ENCODE results near the gene CCDC149. TPM values are rescaled to one million over a fixed set of nuclear protein-coding genes. Genes with fewer than 3 reads are reported as not detected.

The CCDC149 gene
- total RNA-seq, 2 experiments from 2014 or later, result not detected

DNA sequence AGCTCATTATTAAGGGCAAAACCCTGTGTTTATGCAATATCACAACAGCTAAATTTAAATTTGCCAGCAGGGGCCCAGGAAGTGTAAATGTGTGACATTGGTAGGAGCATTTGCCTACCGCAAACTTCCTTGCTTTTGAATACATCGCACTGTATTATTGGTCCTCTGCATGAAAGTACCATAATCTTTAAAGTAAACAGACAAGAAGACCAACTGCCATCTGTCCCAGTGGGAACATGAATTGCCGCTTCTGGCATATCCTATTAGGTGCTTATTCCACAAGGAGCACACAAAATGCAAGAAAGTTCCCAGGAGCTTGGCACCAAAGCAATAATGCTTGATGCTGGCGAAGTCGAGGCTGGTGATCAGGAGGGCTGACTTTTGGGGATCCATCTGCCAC, 66.1 kb downstream of the CCDC149 start:
- H3K9me3 Mint-ChIP-seq (ENCODE audit: insufficient read depth), result no peaks in the 10 kb centered on the region
- H3K36me3 Mint-ChIP-seq (ENCODE audit: low read depth), result no peaks in the 10 kb centered on the region
- ChIA-PET CTCF (no interaction called here), POLR2A (no interaction called here)
- DNase-seq (no peak), ATAC-seq (no peak)
- H3K4me1 Mint-ChIP-seq (ENCODE audit: low read depth), result no peaks in the 10 kb centered on the region
- H3K27me3 Mint-ChIP-seq (ENCODE audit: low read depth), result no peaks in the 10 kb centered on the region
- no peak overlapping the region for H3K4me3 Mint-ChIP-seq
- H3K27ac Mint-ChIP-seq, result no peak overlapping the region

DNA sequence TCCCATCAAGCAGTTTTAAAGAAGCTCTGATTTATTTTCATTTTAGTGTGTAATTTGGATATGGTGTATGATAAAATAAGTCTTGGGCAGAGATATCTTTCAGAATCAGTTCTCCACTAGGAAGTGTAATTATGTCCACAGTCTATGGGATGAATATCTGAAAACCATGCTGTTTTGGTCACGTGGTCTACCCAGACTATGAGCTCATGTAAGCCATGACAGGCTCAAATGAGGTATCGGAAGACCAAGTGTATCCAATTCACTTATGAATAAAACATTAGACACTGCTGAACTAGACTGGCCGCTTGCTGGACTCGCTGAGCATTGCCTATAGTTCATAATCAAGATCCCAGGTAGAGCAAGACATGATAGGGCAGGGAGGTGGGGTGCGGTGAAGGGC, 66.9 kb downstream of the CCDC149 start:
- H3K27ac Mint-ChIP-seq, result no peak overlapping the region
- ChIA-PET CTCF (no interaction called here), POLR2A (no interaction called here)
- no peaks in the 10 kb centered on the region for H3K9me3 Mint-ChIP-seq (ENCODE audit: insufficient read depth)
- no peaks in the 10 kb centered on the region for H3K27me3 Mint-ChIP-seq (ENCODE audit: low read depth)
- H3K4me1 Mint-ChIP-seq (ENCODE audit: low read depth), result no peaks in the 10 kb centered on the region
- H3K36me3 Mint-ChIP-seq (ENCODE audit: low read depth), result no peaks in the 10 kb centered on the region
- no peak for DNase-seq
- ATAC-seq, result no peak
- no peak overlapping the region for H3K4me3 Mint-ChIP-seq

DNA sequence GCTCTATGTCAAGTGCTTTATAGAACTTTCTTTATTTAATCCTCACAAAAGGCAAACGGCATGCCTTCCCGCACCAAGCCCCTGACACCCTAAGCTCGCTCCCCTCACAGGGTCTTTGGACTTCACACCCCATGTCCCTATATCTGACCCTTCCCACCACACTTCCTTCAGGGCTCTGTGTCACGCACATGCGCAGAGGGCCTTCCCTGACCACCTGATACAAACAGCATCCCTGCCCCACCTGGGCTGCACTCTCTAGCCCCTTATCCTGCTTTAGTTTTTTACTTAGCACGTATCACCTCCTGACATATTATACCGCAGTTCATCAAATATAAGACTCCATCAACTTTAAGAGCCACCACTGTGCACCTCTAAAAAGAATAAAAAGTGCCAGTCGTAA, 67.7 kb downstream of the CCDC149 start:
- DNase-seq, result no peak
- CTCF ChIA-PET, result no interaction called here
- H3K9me3 Mint-ChIP-seq (ENCODE audit: insufficient read depth), result no peaks in the 10 kb centered on the region
- no peaks in the 10 kb centered on the region for H3K36me3 Mint-ChIP-seq (ENCODE audit: low read depth)
- POLR2A ChIA-PET, result no interaction called here
- H3K27me3 Mint-ChIP-seq (ENCODE audit: low read depth), result no peaks in the 10 kb centered on the region
- no peaks in the 10 kb centered on the region for H3K4me1 Mint-ChIP-seq (ENCODE audit: low read depth)
- ATAC-seq, result no peak
- no peak overlapping the region for H3K27ac Mint-ChIP-seq
- no peak overlapping the region for H3K4me3 Mint-ChIP-seq

DNA sequence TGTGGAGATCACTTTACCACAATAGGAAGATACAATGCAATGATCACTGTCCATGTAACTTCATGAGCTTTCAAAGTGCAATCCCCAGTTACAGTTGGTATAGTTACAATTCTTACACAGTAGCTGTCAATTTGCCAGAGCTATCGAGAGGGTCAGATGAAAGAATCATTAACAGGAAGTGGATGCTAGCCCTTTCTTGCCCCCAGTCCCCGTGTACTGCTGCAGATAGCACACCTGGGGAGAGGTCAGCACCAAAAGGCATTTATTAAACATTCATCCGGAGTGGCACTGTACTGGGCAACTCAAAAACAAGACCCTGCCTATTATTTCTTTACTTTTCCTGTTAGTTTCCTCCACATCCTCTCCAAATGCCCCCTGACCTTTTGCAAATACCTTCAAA, 69.7 kb downstream of the CCDC149 start:
- Mint-ChIP-seq H3K4me3 (no peak overlapping the region), H3K4me1 (ENCODE audit: low read depth) (no peaks in the 10 kb centered on the region), H3K27me3 (ENCODE audit: low read depth) (no peaks in the 10 kb centered on the region), H3K36me3 (ENCODE audit: low read depth) (no peaks in the 10 kb centered on the region), H3K27ac (no peak overlapping the region), H3K9me3 (ENCODE audit: insufficient read depth) (no peaks in the 10 kb centered on the region)
- ATAC-seq (no peak), DNase-seq (no peak)
- ChIA-PET POLR2A (no interaction called here), CTCF (no interaction called here)

DNA sequence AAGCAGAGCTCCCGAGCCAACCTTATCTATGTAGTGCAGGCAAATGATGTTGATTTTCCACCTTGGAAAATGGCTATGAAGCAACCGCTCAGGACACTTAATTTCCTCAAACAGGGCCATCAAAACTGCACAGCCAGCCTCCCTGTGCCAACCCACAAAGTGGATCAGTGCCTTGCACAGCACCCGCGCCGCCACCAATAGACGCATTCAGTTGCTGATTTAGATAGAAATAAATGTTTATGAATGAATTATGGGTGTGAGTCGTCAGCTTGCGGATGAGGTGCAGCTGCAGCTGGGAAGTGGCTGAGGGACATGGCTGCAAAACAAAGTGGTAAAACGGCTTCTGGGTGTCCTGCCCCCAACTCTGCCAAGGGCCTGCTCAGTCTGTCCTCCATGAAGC, 70.5 kb downstream of the CCDC149 start:
- Mint-ChIP-seq H3K36me3 (ENCODE audit: low read depth) (no peaks in the 10 kb centered on the region), H3K27ac (no peak overlapping the region), H3K27me3 (ENCODE audit: low read depth) (no peaks in the 10 kb centered on the region), H3K4me3 (no peak overlapping the region), H3K9me3 (ENCODE audit: insufficient read depth) (no peaks in the 10 kb centered on the region), H3K4me1 (ENCODE audit: low read depth) (no peaks in the 10 kb centered on the region)
- no peak for DNase-seq
- CTCF ChIA-PET, result no interaction called here
- ATAC-seq, result no peak
- POLR2A ChIA-PET, result no interaction called here

DNA sequence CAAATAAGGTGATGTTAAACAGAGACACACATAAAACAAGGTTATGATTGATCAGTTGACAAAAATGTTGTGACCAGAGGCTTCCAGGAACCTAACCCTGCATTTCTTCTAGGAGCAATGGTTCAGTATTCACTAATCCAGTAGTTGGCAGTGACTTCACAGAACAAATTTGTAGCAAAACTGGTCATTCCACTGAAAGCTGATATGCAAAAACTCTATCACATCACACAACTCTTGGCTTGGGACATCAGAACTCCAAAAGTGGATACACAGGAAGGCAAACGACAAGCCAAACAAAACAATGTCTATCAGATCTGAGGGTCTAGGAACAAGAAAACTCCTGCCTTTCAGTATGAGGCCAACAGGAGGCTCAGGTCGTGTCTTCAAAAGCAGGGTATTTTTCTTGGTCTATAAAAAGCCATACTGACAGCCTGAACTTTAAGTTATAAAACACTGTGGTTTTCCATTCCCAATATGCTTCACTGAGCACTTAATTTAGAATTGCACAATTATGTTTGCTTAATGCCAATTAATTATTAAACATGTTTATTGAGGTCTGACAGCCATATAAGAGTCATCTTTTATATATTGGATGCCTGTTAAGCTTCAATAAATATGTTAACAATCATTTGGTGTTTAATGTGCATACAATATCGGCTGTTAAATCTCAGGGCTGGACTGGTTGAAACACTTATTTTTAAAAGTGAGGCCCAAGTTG, 71.9 kb downstream of the CCDC149 start:
- ChIA-PET POLR2A (no interaction called here), CTCF (no interaction called here)
- no peaks in the 10 kb centered on the region for H3K4me1 Mint-ChIP-seq (ENCODE audit: low read depth)
- H3K27ac Mint-ChIP-seq, result no peak overlapping the region
- ATAC-seq (no peak), DNase-seq (no peak)
- no peak overlapping the region for H3K4me3 Mint-ChIP-seq
- no peaks in the 10 kb centered on the region for H3K36me3 Mint-ChIP-seq (ENCODE audit: low read depth)
- no peaks in the 10 kb centered on the region for H3K9me3 Mint-ChIP-seq (ENCODE audit: insufficient read depth)
- H3K27me3 Mint-ChIP-seq (ENCODE audit: low read depth), result no peaks in the 10 kb centered on the region

DNA sequence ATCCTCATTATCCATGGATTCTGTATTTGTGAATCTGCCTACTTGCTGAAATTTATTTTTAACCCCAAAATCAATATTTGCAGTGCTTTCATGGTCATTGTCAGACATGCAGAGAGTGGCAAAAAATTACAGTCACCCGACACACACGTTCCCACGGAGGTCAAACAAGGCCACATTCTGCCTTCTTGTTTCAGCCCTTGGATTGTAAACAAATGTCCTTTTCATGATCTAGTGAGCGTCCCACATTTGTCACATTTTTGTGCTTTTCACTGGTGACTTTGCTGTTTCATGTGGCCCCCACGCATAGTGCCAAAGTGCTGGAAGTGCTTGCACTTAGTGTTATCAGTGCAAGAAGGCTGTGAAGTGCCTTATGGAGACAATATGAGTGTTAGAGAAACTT, 72.5 kb downstream of the CCDC149 start:
- Mint-ChIP-seq H3K27me3 (ENCODE audit: low read depth) (no peaks in the 10 kb centered on the region), H3K36me3 (ENCODE audit: low read depth) (no peaks in the 10 kb centered on the region), H3K9me3 (ENCODE audit: insufficient read depth) (no peaks in the 10 kb centered on the region)

DNA sequence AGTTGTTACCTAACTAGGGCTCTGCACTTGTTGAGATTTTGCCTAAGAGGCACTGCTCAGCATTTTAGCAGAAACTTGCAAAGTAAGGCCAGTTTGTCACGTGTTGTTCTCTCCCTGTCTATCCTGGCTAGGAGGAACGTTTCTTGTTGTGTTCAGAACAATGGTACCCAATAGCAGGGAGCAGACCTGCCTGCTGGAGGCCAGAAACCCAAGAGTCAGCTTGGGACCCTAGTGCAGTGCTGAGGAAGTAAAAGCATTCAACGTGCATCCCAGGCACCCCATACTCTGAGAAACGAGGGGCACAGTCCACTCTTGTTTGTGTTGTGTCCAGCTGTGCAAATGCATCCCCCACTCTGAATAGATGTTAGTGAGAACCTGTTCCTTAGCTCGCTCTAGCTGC, 75.1 kb downstream of the CCDC149 start:
- H3K4me1 Mint-ChIP-seq (ENCODE audit: low read depth), result no peaks in the 10 kb centered on the region
- H3K27me3 Mint-ChIP-seq (ENCODE audit: low read depth), result no peaks in the 10 kb centered on the region
- H3K4me3 Mint-ChIP-seq, result no peak overlapping the region
- H3K27ac Mint-ChIP-seq, result no peak overlapping the region
- ChIA-PET POLR2A (no interaction called here), CTCF (no interaction called here)
- H3K36me3 Mint-ChIP-seq (ENCODE audit: low read depth), result no peaks in the 10 kb centered on the region
- ATAC-seq (no peak), DNase-seq (no peak)
- no peaks in the 10 kb centered on the region for H3K9me3 Mint-ChIP-seq (ENCODE audit: insufficient read depth)

More for the DNA sequence above, 72.5 kb downstream of the CCDC149 start:
- H3K4me3 Mint-ChIP-seq, result no peak overlapping the region
- DNase-seq (no peak), ATAC-seq (no peak)
- H3K27ac Mint-ChIP-seq, result no peak overlapping the region
- ChIA-PET POLR2A (no interaction called here), CTCF (no interaction called here)
- no peaks in the 10 kb centered on the region for H3K4me1 Mint-ChIP-seq (ENCODE audit: low read depth)

DNA sequence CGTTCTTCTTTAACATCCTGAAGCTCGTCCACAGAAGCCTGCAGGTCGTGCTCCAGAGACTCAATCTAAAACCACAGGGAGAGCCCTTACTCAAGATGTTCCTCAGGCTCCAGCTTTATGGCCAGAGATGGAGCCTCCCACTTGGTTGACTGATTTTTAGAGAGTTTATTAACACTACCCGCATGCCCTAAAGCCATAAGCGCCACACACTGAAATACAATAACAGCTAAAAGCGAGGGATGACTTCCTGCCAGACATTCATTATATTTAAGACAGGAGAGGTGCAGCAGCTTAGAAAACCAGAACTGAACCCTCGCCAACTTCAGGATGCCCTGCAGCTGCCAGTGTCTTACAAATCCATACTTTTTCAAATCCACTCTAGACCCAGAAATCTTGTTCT, 75.5 kb downstream of the CCDC149 start:
- ChIA-PET CTCF (no interaction called here), POLR2A (no interaction called here)
- Mint-ChIP-seq H3K4me1 (ENCODE audit: low read depth) (no peaks in the 10 kb centered on the region), H3K9me3 (ENCODE audit: insufficient read depth) (no peaks in the 10 kb centered on the region), H3K27me3 (ENCODE audit: low read depth) (no peaks in the 10 kb centered on the region), H3K36me3 (ENCODE audit: low read depth) (no peaks in the 10 kb centered on the region), H3K4me3 (no peak overlapping the region), H3K27ac (no peak overlapping the region)
- DNase-seq (no peak), ATAC-seq (no peak)

DNA sequence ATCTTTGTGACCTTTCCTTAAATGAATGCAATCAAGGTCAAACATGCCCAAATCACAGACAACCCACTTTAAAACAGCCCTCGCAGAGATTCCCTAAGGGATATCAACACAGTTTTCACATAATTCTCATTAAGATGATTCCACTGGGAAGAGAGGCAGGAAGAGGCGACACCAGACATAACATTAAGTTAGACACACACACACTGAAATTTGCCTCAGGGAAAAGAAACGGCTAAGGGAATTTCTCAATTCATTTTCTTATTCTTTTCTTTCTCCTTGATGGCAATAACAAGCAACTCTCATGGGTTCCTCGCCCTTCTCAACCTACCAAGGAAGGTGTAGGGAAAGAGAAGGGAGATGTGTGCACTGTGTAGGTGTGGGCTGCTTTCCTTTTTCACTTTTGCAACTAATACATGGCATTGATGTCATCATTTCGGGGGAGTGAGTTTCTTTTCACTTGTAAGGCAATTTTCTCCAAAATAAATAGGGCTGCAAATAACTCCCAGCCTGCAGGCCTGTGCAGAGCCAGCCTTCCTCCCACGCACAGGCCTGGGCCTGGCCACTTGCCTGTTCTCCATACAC, 76.1 kb downstream of the CCDC149 start:
- POLR2A ChIA-PET, result no interaction called here
- Mint-ChIP-seq H3K27ac (no peak overlapping the region), H3K9me3 (ENCODE audit: insufficient read depth) (no peaks in the 10 kb centered on the region), H3K36me3 (ENCODE audit: low read depth) (no peaks in the 10 kb centered on the region), H3K27me3 (ENCODE audit: low read depth) (no peaks in the 10 kb centered on the region), H3K4me1 (ENCODE audit: low read depth) (no peaks in the 10 kb centered on the region), H3K4me3 (no peak overlapping the region)
- ATAC-seq (no peak), DNase-seq (no peak)
- CTCF ChIA-PET, result no interaction called here

DNA sequence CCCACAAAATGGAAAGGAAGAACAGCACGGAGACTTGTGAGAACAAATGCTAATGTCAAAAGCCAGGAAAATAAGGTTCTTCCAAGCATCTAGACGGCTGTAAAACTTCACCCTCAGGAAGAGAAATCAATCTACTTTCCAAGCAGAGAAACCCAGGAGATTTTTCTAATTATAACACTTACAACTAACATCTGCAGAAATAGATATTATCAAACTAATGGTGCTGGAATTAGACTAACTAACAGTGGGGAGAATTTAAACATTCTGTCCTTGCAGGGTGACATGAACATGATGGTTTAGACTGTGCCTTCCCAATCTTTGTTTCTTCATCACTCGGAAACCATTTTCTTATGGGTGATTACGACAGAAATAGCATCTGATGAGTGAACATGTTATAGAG, 77.1 kb downstream of the CCDC149 start:
- CTCF ChIA-PET, result no interaction called here
- Mint-ChIP-seq H3K9me3 (ENCODE audit: insufficient read depth) (no peaks in the 10 kb centered on the region), H3K27ac (no peak overlapping the region), H3K4me1 (ENCODE audit: low read depth) (no peaks in the 10 kb centered on the region), H3K4me3 (no peak overlapping the region), H3K36me3 (ENCODE audit: low read depth) (no peaks in the 10 kb centered on the region), H3K27me3 (ENCODE audit: low read depth) (no peaks in the 10 kb centered on the region)
- DNase-seq (no peak), ATAC-seq (no peak)
- POLR2A ChIA-PET, result no interaction called here

DNA sequence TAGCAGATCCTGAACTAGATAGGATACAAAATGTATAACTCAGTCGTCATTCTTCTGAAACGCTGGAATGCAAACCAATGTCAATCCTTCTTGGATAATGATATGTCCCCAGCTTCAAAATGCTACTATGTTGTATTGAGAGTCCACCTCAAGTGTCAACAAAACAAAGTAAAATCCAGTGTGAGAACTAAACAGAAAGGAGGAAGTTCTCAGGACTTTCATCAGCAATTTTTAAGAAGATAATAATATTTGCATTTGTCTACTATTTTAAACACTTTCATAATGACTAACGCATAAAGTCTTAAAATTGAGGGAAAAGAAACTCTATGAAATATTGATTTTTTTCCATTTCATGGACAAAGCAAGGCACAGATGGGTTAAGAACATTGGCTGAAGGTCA, 81.2 kb downstream of the CCDC149 start:
- Mint-ChIP-seq H3K36me3 (ENCODE audit: low read depth) (no peaks in the 10 kb centered on the region), H3K4me1 (ENCODE audit: low read depth) (no peaks in the 10 kb centered on the region), H3K27ac (no peak overlapping the region), H3K27me3 (ENCODE audit: low read depth) (no peaks in the 10 kb centered on the region), H3K4me3 (no peak overlapping the region), H3K9me3 (ENCODE audit: insufficient read depth) (no peaks in the 10 kb centered on the region)
- CTCF ChIA-PET, result no interaction called here
- DNase-seq, result no peak
- no peak for ATAC-seq
- POLR2A ChIA-PET, result no interaction called here

DNA sequence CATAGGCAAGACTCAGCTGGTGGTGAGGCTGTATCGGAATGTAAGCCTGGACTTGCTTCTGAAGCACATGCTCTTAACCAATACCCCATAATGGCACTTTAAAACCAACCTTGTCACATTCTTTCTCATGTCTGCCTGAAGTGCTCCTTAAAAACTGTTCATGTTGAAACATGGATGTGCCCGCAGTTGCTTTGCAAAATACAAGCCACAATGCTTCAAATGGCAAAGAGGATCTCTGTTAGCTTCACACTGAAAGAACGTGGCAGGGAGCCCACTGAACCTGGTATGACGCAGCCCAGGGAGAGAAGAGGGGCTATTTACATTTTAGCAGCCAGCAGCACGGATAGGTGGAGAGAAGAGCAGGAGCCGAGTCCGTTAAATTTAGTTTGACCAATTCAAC, 88.1 kb downstream of the CCDC149 start:
- H3K27ac Mint-ChIP-seq, result no peak overlapping the region
- H3K27me3 Mint-ChIP-seq (ENCODE audit: low read depth), result no peaks in the 10 kb centered on the region
- no peaks in the 10 kb centered on the region for H3K9me3 Mint-ChIP-seq (ENCODE audit: insufficient read depth)
- H3K36me3 Mint-ChIP-seq (ENCODE audit: low read depth), result no peaks in the 10 kb centered on the region
- no peak for ATAC-seq
- H3K4me1 Mint-ChIP-seq (ENCODE audit: low read depth), result no peaks in the 10 kb centered on the region
- no peak overlapping the region for H3K4me3 Mint-ChIP-seq
- POLR2A ChIA-PET, result no interaction called here
- DNase-seq, result no peak
- CTCF ChIA-PET, result no interaction called here
